Stimulated activated CD8-positive, alpha-beta memory T cell treated with anti-CD3 and anti-CD28 coated beads, Interleukin-7, amount 100 ng/mL, for 24 hours (primary cell): ENCODE data around the gene RNF43.
"Not testable (repeated sequence)": the region's sequence is repeated elsewhere in the genome, so short reads cannot be mapped to it uniquely, and the experiment has no call there.

Experiments used
- DNase-seq: peaks from one replicate; pipeline ENCODE4 v3.0.0-alpha.2; 2020; ENCODE audit warnings: low read depth

Gene RNF43

GRCh38 chr17:58409432-58409831, 7.9 kb downstream of the RNF43 start:
- no peak for DNase-seq

- no peak for DNase-seq
Measured at GRCh38 chr17:58403311-58403710, 14.0 kb downstream of the RNF43 start.

- no peak for DNase-seq
Measured at GRCh38 chr17:58402679-58403078, 14.7 kb downstream of the RNF43 start.

- no peak for DNase-seq
Measured at GRCh38 chr17:58402047-58402446, 15.3 kb downstream of the RNF43 start.

GRCh38 chr17:58401287-58401686, 16.0 kb downstream of the RNF43 start:
- DNase-seq, result no peak

GRCh38 chr17:58400826-58401225, 16.5 kb downstream of the RNF43 start:
- DNase-seq, result no peak

GRCh38 chr17:58399974-58400373, 17.4 kb downstream of the RNF43 start:
- DNase-seq, result no peak

- DNase-seq, result no peak
Measured at GRCh38 chr17:58398574-58399266, 18.6 kb downstream of the RNF43 start.

GRCh38 chr17:58397421-58397820, 19.9 kb downstream of the RNF43 start:
- DNase-seq, result not testable (repeated sequence)

GRCh38 chr17:58396173-58396572, 21.2 kb downstream of the RNF43 start:
- no peak for DNase-seq

- no peak for DNase-seq
Measured at GRCh38 chr17:58394534-58395223, 22.7 kb downstream of the RNF43 start.

- DNase-seq, result no peak
Measured at GRCh38 chr17:58391302-58391984, 25.9 kb downstream of the RNF43 start.

- DNase-seq, result no peak
Measured at GRCh38 chr17:58390884-58391283, 26.4 kb downstream of the RNF43 start.

GRCh38 chr17:58388302-58389190, 28.8 kb downstream of the RNF43 start:
- no peak for DNase-seq

- no peak for DNase-seq
Measured at GRCh38 chr17:58387834-58388233, 29.5 kb downstream of the RNF43 start.

- DNase-seq, result no peak
Measured at GRCh38 chr17:58386708-58387107, 30.6 kb downstream of the RNF43 start.

GRCh38 chr17:58385359-58385899, 31.9 kb downstream of the RNF43 start:
- no peak for DNase-seq

GRCh38 chr17:58384897-58385296, 32.4 kb downstream of the RNF43 start:
- no peak for DNase-seq

GRCh38 chr17:58383892-58384462, 33.4 kb downstream of the RNF43 start:
- DNase-seq, result no peak

GRCh38 chr17:58382872-58383242, 34.5 kb downstream of the RNF43 start:
- DNase-seq, result no peak

- DNase-seq, result no peak
Measured at GRCh38 chr17:58382108-58382871, 35.0 kb downstream of the RNF43 start.
